Heart left ventricle (tissue), 16 donors: ENCODE results near the gene CTSF. TPM values are rescaled to one million over a fixed set of nuclear protein-coding genes. Genes with fewer than 3 reads are reported as not detected.
A peak's percentile ranks its signal among the peaks of the same experiment; 100 is the strongest.

Experiments used
- ATAC-seq, 4 donors: fragments of 200-7000 bp; cut with Tn5 transposase; one replicate each; pipeline ENCODE4 v1.9.1; 2020 to 2022; ENCODE audit warnings: moderate library complexity in 4 of 4, mild to moderate bottlenecking in 3 of 4, moderate number of reproducible peaks in 1 of 4
- DNase-seq, 5 donors: peaks; one replicate each; pipeline ENCODE4 v3.0.0-alpha.2; 2020
- H3K27ac ChIP-seq, 12 donors: fragments of 200-600 bp; sonication (generic) in 4 of 12; one replicate each; pipeline versions ENCODE4 v1.5.0 to v1.8.0; 2016 to 2022; ENCODE audit warnings: mild to moderate bottlenecking in 2 of 12
- H3K27me3 ChIP-seq, 9 donors: fragments of 200-600 bp; sonication (generic) in 2 of 9; one replicate each; pipeline versions ENCODE4 v1.5.1 to v1.8.0; 2016 to 2022; ENCODE audit warnings: mild to moderate bottlenecking in 3 of 9
- H3K36me3 ChIP-seq, 9 donors: fragments of 200-600 bp; sonication (generic) in 2 of 9; one replicate each; pipeline versions ENCODE4 v1.5.0 to v1.8.0; 2018 to 2022; ENCODE audit warnings: mild to moderate bottlenecking in 2 of 9
- H3K4me1 ChIP-seq, 12 donors: fragments of 200-600 bp; sonication (generic) in 4 of 12; one replicate each; pipeline versions ENCODE4 v1.5.0 to v1.8.0; 2016 to 2022; ENCODE audit warnings: mild to moderate bottlenecking in 3 of 12
- H3K4me3 ChIP-seq, 12 donors: fragments of 200-600 bp; sonication (generic) in 4 of 12; one replicate each; pipeline versions ENCODE4 v1.5.0 to v1.8.0; 2017 to 2022; ENCODE audit warnings: mild to moderate bottlenecking in 9 of 12, moderate library complexity in 4 of 12
- H3K9me3 ChIP-seq, 12 donors: fragments of 200-600 bp; sonication (generic) in 4 of 12; one replicate each; pipeline versions ENCODE4 v1.5.0 to v1.8.0; 2016 to 2022; ENCODE audit warnings: mild to moderate bottlenecking in 1 of 12
- CTCF ChIP-seq, 12 donors: fragments of 200-600 bp; sonication (generic) in 4 of 12; IDR thresholded peaks; one replicate each; pipeline versions ENCODE4 v1.5.0 to v1.8.0; 2018 to 2022; ENCODE audit warnings: antibody characterized with exemption in 12 of 12, mild to moderate bottlenecking in 5 of 12
- POLR2A ChIP-seq, 2 donors: fragments of 450-650 bp; IDR thresholded peaks; one replicate each; pipeline ENCODE4 v1.6.1; 2017; ENCODE audit warnings: antibody characterized with exemption in 2 of 2, mild to moderate bottlenecking in 2 of 2, moderate library complexity in 2 of 2
- WGBS, 4 donors: extraction: QIAGEN DNeasy Blood & Tissue Kit in 2 of 4; methylation state at CpG; one replicate each; pipeline versions ENCODE4 v1.1.5 to v1.1.7; 2013 to 2018; 5-methylcytosine and 5-hydroxymethylcytosine counted together
- intact Hi-C, 10 donors: fragments of 100-400 bp; cut with DNase I; formaldehyde crosslinking; loops; one replicate each; pipeline versions ENCODE4 v1.11.1 to v1.14.2; 2022
- polyA plus RNA-seq, 2 donors: library from polyadenylated mRNA; stranded (reverse); fragments of 200-250 nt; gene quantifications; one replicate each; pipeline ENCODE4 v1.2.3, GENCODE V29; 2013
- total RNA-seq, 9 donors: library from RNA; depleted of rRNA in 2 of 9; stranded (reverse); fragments of >200 nt in 2 of 9; fragmentation: NEBNext Ultra II Directional in 3 of 9; extraction: Animal tissue kit (Norgen Biotek cat#: 25700) in 3 of 9; gene quantifications; one replicate each; pipeline versions ENCODE4 v1.1.0 to v1.2.4, GENCODE V29; 2016 to 2023
- donor health status: ischemic (EF 13 %, LVEDD 7.1; RV severe dilation, severe dysfunction).
- donor health status: healthy with polysubstance abuse.
- donor health status: DM: no; HTN: yes; CAD: no.
- donor health status: DM: no; HTN: no; CAD: no.
- donor health status: ischemic (EF 25% LVEDD 6.9; RV normal size, moderate dysfunction).
- donor health status: ischemic (EF 25% LVEDD 5.7; RV mildly dilated, moderate dysfunction).
- donor health status: healthy.
- donor health status: DM: yes; HTN: yes; CAD: no.
- donor health status: ischemic (EF 35%, LVEDD 5.7; RV mildly dilated, moderate dysfunction).
- donor health status: nonischemic (EF 11% LVEDD 7.7; RV severe dilation, severe dysfunction).
- donor health status: DM: yes; HTN: yes; CAD: no.
- donor health status: PGD.
- donor health status: ischemic (EF 29% LVEDD 5.4; RV normal size, mild dysfunction).
- donor health status: nonischemic (EF 23%, LVEDD 6.1; RV moderate dilation, normal function).

Gene CTSF
- total and polyA plus RNA-seq, 11 donors = 17.7 to 76.4 (median 50.7) TPM

- 96 to 100% (median 99%) methylated on average over 6 of the region's 6 CpGs; no CpG with 5 or more reads in 1 of the 4 donors for WGBS, 4 donors
- no peak overlapping the region for H3K27ac ChIP-seq
- H3K4me3 ChIP-seq = no peak overlapping the region
- intact Hi-C loops = loop anchor here in 1 of 10 donors (10.0 kb wide), 1 partner anchor 246 kb away; the partner anchor contains the start of gene RCE1
- ATAC-seq (no peak), DNase-seq (no peak)
- H3K9me3 ChIP-seq = no peaks in the 10 kb centered on the region
- TF ChIP-seq POLR2A (IDR thresholded peaks at IDR 0.05) = no peak
- no peak for TF ChIP-seq CTCF (IDR thresholded peaks at IDR 0.05)
- no peaks in the 10 kb centered on the region for H3K27me3 ChIP-seq
- H3K4me1 ChIP-seq = peaks cover 0 to 52% (median 26%) of the 10 kb centered on the region in 12 donors
- H3K36me3 ChIP-seq = peaks cover 0 to 37% (median 17%) of the 10 kb centered on the region in 9 donors
Observed at GRCh38 chr11:66598993-66599392, 30.6 kb upstream of the CTSF start.

GRCh38 chr11:66595245-66595904 is 27.0 kb upstream of the CTSF start:
- Histone ChIP-seq H3K36me3 (peaks cover 0 to 18% (median 12%) of the 10 kb centered on the region in 9 donors), H3K4me1 (peaks cover 2 to 44% (median 28%) of the 10 kb centered on the region in 12 donors), H3K9me3 (no peaks in the 10 kb centered on the region), H3K4me3 (peak overlapping the region in 2 of 12 donors; percentile 8 to 26), H3K27ac (peak overlapping the region in 11 of 12 donors; percentile 38 to 80 (median 56)), H3K27me3 (no peaks in the 10 kb centered on the region)
- intact Hi-C loops = loop anchor here in 1 of 10 donors (10.0 kb wide), 1 partner anchor 249 kb away; the partner anchor contains the start of gene RCE1
- no peak for TF ChIP-seq POLR2A (IDR thresholded peaks at IDR 0.05)
- no peak for TF ChIP-seq CTCF (IDR thresholded peaks at IDR 0.05)
- 53 to 63% (median 54%) methylated on average over 5 of the region's 5 CpGs for WGBS, 4 donors
- ATAC-seq = peak in 3 of 4 donors; percentile 47 to 63 (median 52)
- peak in 4 of 5 donors; percentile 57 to 73 (median 65) for DNase-seq

- Histone ChIP-seq H3K9me3 (no peaks in the 10 kb centered on the region), H3K4me3 (peak overlapping the region; percentile 42 to 80 (median 68)), H3K4me1 (peaks cover 2 to 38% (median 28%) of the 10 kb centered on the region in 12 donors), H3K27me3 (no peaks in the 10 kb centered on the region), H3K27ac (peak overlapping the region in 10 of 12 donors; percentile 65 to 91 (median 80)), H3K36me3 (peaks cover 0 to under 1% (median 0%) of the 10 kb centered on the region in 9 donors)
- intact Hi-C loops = loop anchor here in 7 of 10 donors (1.0 to 10.0 kb wide), 4 partner anchors 23 to 251 kb away; partner anchors contain the start of genes RBM4B (in 6 of the 7), RBM14 (in 1 of the 7) and RCE1 (in 1 of the 7)
- 59 to 69% (median 66%) methylated on average over 7 of the region's 7 CpGs for WGBS, 4 donors
- TF ChIP-seq POLR2A (IDR thresholded peaks at IDR 0.05) (no peak), CTCF (IDR thresholded peaks at IDR 0.05) (no peak)
- DNase-seq = no peak
- no peak for ATAC-seq
Observed at GRCh38 chr11:66593650-66594049, 25.2 kb upstream of the CTSF start.

- H3K9me3 ChIP-seq = no peaks in the 10 kb centered on the region
- no peak for TF ChIP-seq CTCF (IDR thresholded peaks at IDR 0.05)
- no peak for TF ChIP-seq POLR2A (IDR thresholded peaks at IDR 0.05)
- H3K27ac ChIP-seq = peak overlapping the region; percentile 24 to 91 (median 80)
- no peaks in the 10 kb centered on the region for H3K36me3 ChIP-seq
- H3K4me3 ChIP-seq = peak overlapping the region; percentile 42 to 80 (median 68)
- WGBS, 4 donors = 8 to 29% (median 11%) methylated on average over 6 to 12 of the region's 12 CpGs
- DNase-seq = no peak
- ATAC-seq = peak in 1 of 4 donors; percentile 11
- H3K27me3 ChIP-seq = no peaks in the 10 kb centered on the region
- peaks cover 2 to 38% (median 28%) of the 10 kb centered on the region in 12 donors for H3K4me1 ChIP-seq
- intact Hi-C loops = loop anchor here in 7 of 10 donors (1.0 to 10.0 kb wide), 4 partner anchors 24 to 252 kb away; partner anchors contain the start of genes RBM4B (in 6 of the 7), RBM14 (in 1 of the 7) and RCE1 (in 1 of the 7)
Observed at GRCh38 chr11:66593303-66593635, 24.9 kb upstream of the CTSF start.
